Mesendoderm (in vitro differentiated cells): ENCODE data around the gene RNASE1.

Source experiments
- DNase-seq: peaks from one replicate; pipeline ENCODE4 v3.0.0; 2013
- H2AK5ac ChIP-seq: 2 replicates; pipeline ENCODE4 v1.6.1; 2013; ENCODE audit warnings: low read length, inconsistent platforms
- H2BK120ac ChIP-seq: 2 replicates; pipeline ENCODE4 v1.6.1; 2013; ENCODE audit warnings: low read depth, mild to moderate bottlenecking, low read length, moderate library complexity, mixed read lengths
- H2BK15ac ChIP-seq: replicated peaks from 2 replicates; pipeline ENCODE4 v1.6.1; 2013; ENCODE audit warnings: low read depth, mild to moderate bottlenecking, moderate library complexity
- H2BK5ac ChIP-seq: 2 replicates; pipeline ENCODE4 v1.6.1; 2013; ENCODE audit warnings: low read length, inconsistent platforms
- H3K18ac ChIP-seq: 2 replicates; pipeline ENCODE4 v1.6.1; 2013; ENCODE audit warnings: mild to moderate bottlenecking, low read length, mixed read lengths
- H3K23ac ChIP-seq: one replicate; pipeline ENCODE4 v1.6.1; 2013; ENCODE audit warnings: low read length
- H3K27ac ChIP-seq: 2 replicates; pipeline ENCODE4 v1.5.1; 2013; ENCODE audit warnings: low read depth, mild to moderate bottlenecking, inconsistent platforms, low read length, moderate library complexity
- H3K27me3 ChIP-seq: 2 replicates; pipeline ENCODE4 v1.6.1; 2013; ENCODE audit warnings: low read length, control low read depth, mild to moderate bottlenecking, inconsistent platforms; ENCODE audit not compliant: insufficient read depth, poor library complexity
- H3K36me3 ChIP-seq: 2 replicates; pipeline ENCODE4 v1.6.1; 2013; ENCODE audit warnings: low read length, inconsistent platforms; ENCODE audit not compliant: control insufficient read depth, insufficient read depth
- H3K4ac ChIP-seq: one replicate; pipeline ENCODE4 v1.6.1; 2013; ENCODE audit warnings: low read depth, mild to moderate bottlenecking, low read length, moderate library complexity
- H3K4me1 ChIP-seq: 2 replicates; pipeline ENCODE4 v1.6.1; 2013; ENCODE audit warnings: low read depth, low read length, inconsistent platforms; ENCODE audit not compliant: control insufficient read depth
- H3K4me2 ChIP-seq: 2 replicates; pipeline ENCODE4 v1.6.1; 2013; ENCODE audit warnings: low read length
- H3K4me3 ChIP-seq: 2 replicates; pipeline ENCODE4 v1.5.1; 2013; ENCODE audit warnings: mild to moderate bottlenecking, low read length
- H3K56ac ChIP-seq: one replicate; pipeline ENCODE4 v1.6.1; 2013; ENCODE audit warnings: low read length
- H3K79me1 ChIP-seq: 2 replicates; pipeline ENCODE4 v1.6.1; 2013; ENCODE audit warnings: low read length, inconsistent platforms
- H3K79me2 ChIP-seq: 2 replicates; pipeline ENCODE4 v1.6.1; 2013; ENCODE audit warnings: mild to moderate bottlenecking, low read length; ENCODE audit not compliant: control insufficient read depth, insufficient read depth
- H3K9ac ChIP-seq: 2 replicates; pipeline ENCODE4 v1.6.1; 2013; ENCODE audit warnings: low read length, inconsistent platforms
- H4K5ac ChIP-seq: one replicate; pipeline ENCODE4 v1.6.1; 2013; ENCODE audit warnings: low read length
- H4K8ac ChIP-seq: one replicate; pipeline ENCODE4 v1.6.1; 2013; ENCODE audit warnings: low read depth, mild to moderate bottlenecking, control low read depth, low read length, moderate library complexity
- WGBS: extraction: QIAGEN DNeasy Blood & Tissue Kit; methylation state at CpG from one replicate; pipeline ENCODE4 v1.1.7; 2013; ENCODE audit warnings: low lambda C conversion rate, missing lambda C conversion rate; ENCODE audit not compliant: insufficient coverage; ENCODE audit errors: extremely low coverage; 5-methylcytosine and 5-hydroxymethylcytosine counted together

Gene RNASE1

GRCh38 chr14:20807304-20808161, 4.9 kb upstream of the RNASE1 start:
- no CpG with 5 or more reads among the region's 6 CpGs for WGBS

GRCh38 chr14:20805485-20805884, 2.8 kb upstream of the RNASE1 start:
- no peak overlapping the region for H3K18ac ChIP-seq
- H3K23ac ChIP-seq: no peak overlapping the region
- no peak overlapping the region for H3K4me3 ChIP-seq
- no peak overlapping the region for H3K56ac ChIP-seq
- H3K27ac ChIP-seq: no peak overlapping the region
- H3K4ac ChIP-seq: no peak overlapping the region
- H3K4me1 ChIP-seq: no peaks in the 10 kb centered on the region
- no peak overlapping the region for H2BK5ac ChIP-seq
- no peak overlapping the region for H3K9ac ChIP-seq
- no peaks in the 10 kb centered on the region for H3K79me1 ChIP-seq
- WGBS: no CpG with 5 or more reads among the region's 6 CpGs
- no peak overlapping the region for H3K4me2 ChIP-seq
- no peak overlapping the region for H2AK5ac ChIP-seq
- no peak overlapping the region for H4K5ac ChIP-seq
- no peak overlapping the region for H4K8ac ChIP-seq
- no peak overlapping the region for H2BK120ac ChIP-seq
- DNase-seq: no peak
- H2BK15ac ChIP-seq: no peak overlapping the region
- no peaks in the 10 kb centered on the region for H3K27me3 ChIP-seq
- H3K79me2 ChIP-seq: no peaks in the 10 kb centered on the region
- H3K36me3 ChIP-seq: no peaks in the 10 kb centered on the region

More at GRCh38 chr14:20807304-20808161, 4.9 kb upstream of the RNASE1 start:
- Histone ChIP-seq H2AK5ac (no peak overlapping the region), H3K56ac (no peak overlapping the region), H3K9ac (no peak overlapping the region), H4K5ac (no peak overlapping the region), H2BK15ac (no peak overlapping the region), H3K23ac (no peak overlapping the region), H3K36me3 (no peaks in the 10 kb centered on the region), H2BK5ac (no peak overlapping the region), H3K4me3 (no peak overlapping the region), H4K8ac (no peak overlapping the region), H3K4me1 (no peaks in the 10 kb centered on the region), H2BK120ac (no peak overlapping the region), H3K27me3 (no peaks in the 10 kb centered on the region), H3K27ac (no peak overlapping the region), H3K4me2 (no peak overlapping the region), H3K79me1 (no peaks in the 10 kb centered on the region), H3K4ac (no peak overlapping the region), H3K18ac (no peak overlapping the region), H3K79me2 (no peaks in the 10 kb centered on the region)
- DNase-seq: no peak

GRCh38 chr14:20803223-20803622, 579 bp upstream of the RNASE1 start:
- peaks cover 8% of the 10 kb centered on the region for H3K4me1 ChIP-seq

GRCh38 chr14:20801726-20802125, 918 bp downstream of the RNASE1 start:
- H3K27ac ChIP-seq: no peak overlapping the region
- no CpG with 5 or more reads among the region's 9 CpGs for WGBS
- no peak overlapping the region for H4K8ac ChIP-seq
- no peak overlapping the region for H2BK5ac ChIP-seq
- no peak overlapping the region for H3K4ac ChIP-seq
- H2BK120ac ChIP-seq: no peak overlapping the region
- H2AK5ac ChIP-seq: no peak overlapping the region
- no peak overlapping the region for H3K23ac ChIP-seq
- no peaks in the 10 kb centered on the region for H3K27me3 ChIP-seq
- H3K4me3 ChIP-seq: no peak overlapping the region
- H3K4me2 ChIP-seq: no peak overlapping the region
- H3K9ac ChIP-seq: no peak overlapping the region
- H4K5ac ChIP-seq: no peak overlapping the region
- no peak overlapping the region for H2BK15ac ChIP-seq
- no peak overlapping the region for H3K56ac ChIP-seq
- peaks cover 8% of the 10 kb centered on the region for H3K4me1 ChIP-seq
- no peaks in the 10 kb centered on the region for H3K36me3 ChIP-seq
- H3K79me2 ChIP-seq: no peaks in the 10 kb centered on the region
- no peak overlapping the region for H3K18ac ChIP-seq
- H3K79me1 ChIP-seq: no peaks in the 10 kb centered on the region
- DNase-seq: no peak

More at GRCh38 chr14:20803223-20803622, 579 bp upstream of the RNASE1 start:
- no peak overlapping the region for H3K4me2 ChIP-seq
- no peak overlapping the region for H4K8ac ChIP-seq
- H3K4ac ChIP-seq: no peak overlapping the region
- no peaks in the 10 kb centered on the region for H3K79me2 ChIP-seq
- H2AK5ac ChIP-seq: no peak overlapping the region
- no peak overlapping the region for H2BK120ac ChIP-seq
- no peak overlapping the region for H3K4me3 ChIP-seq
- H3K18ac ChIP-seq: no peak overlapping the region
- no peak overlapping the region for H3K27ac ChIP-seq
- H2BK5ac ChIP-seq: no peak overlapping the region
- H3K23ac ChIP-seq: no peak overlapping the region
- WGBS: no CpG with 5 or more reads among the region's 7 CpGs
- no peaks in the 10 kb centered on the region for H3K79me1 ChIP-seq
- H3K56ac ChIP-seq: no peak overlapping the region
- H4K5ac ChIP-seq: no peak overlapping the region
- H3K27me3 ChIP-seq: no peaks in the 10 kb centered on the region
- H3K9ac ChIP-seq: no peak overlapping the region
- H3K36me3 ChIP-seq: no peaks in the 10 kb centered on the region
- no peak for DNase-seq
- H2BK15ac ChIP-seq: no peak overlapping the region

DNA sequence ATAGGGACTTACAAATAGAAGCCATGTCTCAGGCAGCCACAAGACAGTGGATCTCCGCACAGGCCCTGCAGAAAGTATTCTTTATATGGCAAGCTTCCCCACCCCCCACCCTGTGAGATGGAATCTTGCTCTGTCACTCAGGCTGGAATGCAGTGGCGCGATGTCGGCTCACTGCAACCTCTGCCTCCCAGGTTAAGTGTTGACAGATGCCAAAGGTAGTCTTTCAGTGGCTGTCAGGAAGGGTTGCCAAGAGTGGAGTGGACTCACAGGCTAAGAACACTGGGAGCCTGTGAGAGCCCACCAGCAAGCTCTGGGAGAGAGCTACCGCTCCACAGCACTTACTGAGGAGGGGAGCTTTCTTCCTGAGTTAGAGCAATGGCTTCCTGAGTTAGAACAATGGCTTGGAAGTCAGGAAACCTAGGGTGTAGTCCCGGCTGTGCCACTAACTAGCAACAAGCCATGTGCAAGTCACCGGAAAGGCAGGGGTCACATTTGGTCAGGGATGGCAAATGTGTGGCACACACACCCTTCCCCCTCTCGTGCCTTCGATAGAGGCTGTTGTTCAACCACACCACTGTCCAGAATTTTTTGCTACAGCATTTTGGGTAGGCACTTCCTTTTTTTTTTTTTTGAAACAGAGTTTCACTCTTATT, 2.6 kb downstream of the RNASE1 start:
- Histone ChIP-seq H3K27ac (no peak overlapping the region), H3K56ac (peak overlapping the region; percentile 84)

More for the DNA sequence above, 2.6 kb downstream of the RNASE1 start:
- Histone ChIP-seq H3K4ac (no peak overlapping the region), H4K5ac (peak overlapping the region; percentile 29), H3K27me3 (no peaks in the 10 kb centered on the region), H2BK15ac (no peak overlapping the region), H3K4me1 (peaks cover 8% of the 10 kb centered on the region), H2BK5ac (peak overlapping the region; percentile 64), H2BK120ac (no peak overlapping the region), H3K9ac (peak overlapping the region; percentile 15), H3K18ac (no peak overlapping the region), H3K79me2 (no peaks in the 10 kb centered on the region), H3K4me2 (no peak overlapping the region), H2AK5ac (peak overlapping the region; percentile 45), H4K8ac (no peak overlapping the region), H3K23ac (no peak overlapping the region), H3K79me1 (no peaks in the 10 kb centered on the region), H3K36me3 (no peaks in the 10 kb centered on the region), H3K4me3 (no peak overlapping the region)
- WGBS: no CpG with 5 or more reads among the region's 9 CpGs
- peak; percentile 78 for DNase-seq
